AG04450 (cell line): ENCODE measurements around the gene HIF1AN. TPM values are rescaled to one million over a fixed set of nuclear protein-coding genes. Genes with fewer than 3 reads are reported as not detected.
A peak's percentile ranks its signal among the peaks of the same experiment; 100 is the strongest.

Source experiments
- CTCF ChIA-PET: fragments of 300-600, 350-600 bp; formaldehyde crosslinking; extraction: SDS; loops from one replicate; lab custom pipeline; 2022; ENCODE audit warnings: antibody characterized with exemption, inconsistent platforms; lab: Charles Lee
- POLR2A ChIA-PET: fragments of 350-600 bp; formaldehyde crosslinking; extraction: SDS; loops from one replicate; lab custom pipeline; 2021; ENCODE audit warnings: antibody characterized with exemption, inconsistent platforms; lab: Yijun Ruan, JAX
- DNase-seq: peaks from one replicate; pipeline ENCODE4 v3.0.0-alpha.2; 2011; ENCODE audit warnings: low read depth, low spot score
- H3K27ac ChIP-seq: one replicate; pipeline ENCODE4 v1.5.1; 2012; ENCODE audit warnings: low read depth, low read length, control low read depth
- H3K27me3 ChIP-seq: one replicate; pipeline ENCODE4 v1.6.0; 2012; ENCODE audit warnings: low read length; ENCODE audit not compliant: control insufficient read depth, insufficient read depth
- H3K4me3 ChIP-seq: 2 replicates; pipeline ENCODE4 v1.5.1; 2011; ENCODE audit warnings: mild to moderate bottlenecking, low read depth, low read length, control low read depth
- H3K9me3 ChIP-seq: 2 replicates; pipeline ENCODE4 v1.5.1; 2012; ENCODE audit warnings: low read length; ENCODE audit not compliant: control insufficient read depth, insufficient read depth
- polyA plus RNA-seq: library from polyadenylated mRNA; depleted of rRNA; stranded (reverse); fragments of >200 nt; gene quantifications from 2 replicates; pipeline ENCODE4 v1.2.3, GENCODE V29; 2011
- TF ChIP-seq, protein P1 (sequence below): IDR thresholded peaks from 2 replicates; pipeline ENCODE4 v1.5.1; 2011; ENCODE audit warnings: low read depth, low read length, control low read depth, inconsistent platforms

HIF1AN gene
- polyA plus RNA-seq, 1 experiment, result 31.0 TPM

GRCh38 chr10:100498059-100498458 is 37.7 kb upstream of the HIF1AN start:
- CTCF ChIA-PET, result interaction anchor here (1.0 to 7.6 kb wide), 5 partner anchors 11 to 160 kb away, joined by 3 to 52 read pairs (median 11); no protein-coding TSS in a partner anchor

DNA sequence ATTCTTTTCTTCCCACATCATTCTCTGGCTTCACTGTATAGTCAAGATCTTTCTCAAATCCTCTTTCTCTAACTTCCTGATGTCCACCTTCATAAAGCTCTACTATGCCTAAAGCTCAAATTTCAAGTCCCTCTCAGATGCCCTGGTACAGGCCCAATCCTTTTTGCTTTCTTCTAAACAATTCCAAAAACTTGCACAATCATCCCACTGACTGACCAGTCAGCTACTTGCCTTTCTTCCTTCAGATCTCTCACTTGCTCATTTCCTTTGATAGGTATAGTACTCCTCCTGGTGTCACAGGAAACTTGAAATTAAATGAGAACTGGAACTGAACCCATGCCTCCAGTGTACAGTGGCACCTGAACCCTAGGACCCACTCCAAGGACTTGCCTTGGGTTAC is 34.3 kb upstream of the HIF1AN start:
- H3K4me3 ChIP-seq, result no peak overlapping the region
- TF ChIP-seq, protein P1, sequence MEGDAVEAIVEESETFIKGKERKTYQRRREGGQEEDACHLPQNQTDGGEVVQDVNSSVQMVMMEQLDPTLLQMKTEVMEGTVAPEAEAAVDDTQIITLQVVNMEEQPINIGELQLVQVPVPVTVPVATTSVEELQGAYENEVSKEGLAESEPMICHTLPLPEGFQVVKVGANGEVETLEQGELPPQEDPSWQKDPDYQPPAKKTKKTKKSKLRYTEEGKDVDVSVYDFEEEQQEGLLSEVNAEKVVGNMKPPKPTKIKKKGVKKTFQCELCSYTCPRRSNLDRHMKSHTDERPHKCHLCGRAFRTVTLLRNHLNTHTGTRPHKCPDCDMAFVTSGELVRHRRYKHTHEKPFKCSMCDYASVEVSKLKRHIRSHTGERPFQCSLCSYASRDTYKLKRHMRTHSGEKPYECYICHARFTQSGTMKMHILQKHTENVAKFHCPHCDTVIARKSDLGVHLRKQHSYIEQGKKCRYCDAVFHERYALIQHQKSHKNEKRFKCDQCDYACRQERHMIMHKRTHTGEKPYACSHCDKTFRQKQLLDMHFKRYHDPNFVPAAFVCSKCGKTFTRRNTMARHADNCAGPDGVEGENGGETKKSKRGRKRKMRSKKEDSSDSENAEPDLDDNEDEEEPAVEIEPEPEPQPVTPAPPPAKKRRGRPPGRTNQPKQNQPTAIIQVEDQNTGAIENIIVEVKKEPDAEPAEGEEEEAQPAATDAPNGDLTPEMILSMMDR, result no peak
- H3K27me3 ChIP-seq, result no peaks in the 10 kb centered on the region
- ChIA-PET POLR2A (no interaction called here), CTCF (interaction anchor here (1.3 to 2.7 kb wide), 2 partner anchors 19 to 67 kb away, joined by 6 to 17 read pairs; no protein-coding TSS in a partner anchor)
- peak; percentile 11 for DNase-seq
- H3K27ac ChIP-seq, result no peak overlapping the region
- H3K9me3 ChIP-seq, result no peaks in the 10 kb centered on the region

More at GRCh38 chr10:100498059-100498458, 37.7 kb upstream of the HIF1AN start:
- POLR2A ChIA-PET, result no interaction called here
- Histone ChIP-seq H3K27ac (no peak overlapping the region), H3K4me3 (no peak overlapping the region), H3K9me3 (no peaks in the 10 kb centered on the region), H3K27me3 (no peaks in the 10 kb centered on the region)
- TF ChIP-seq, protein P1, result no peak
- DNase-seq, result no peak

GRCh38 chr10:100502926-100503494 is 32.7 kb upstream of the HIF1AN start:
- POLR2A ChIA-PET, result no interaction called here
- CTCF ChIA-PET, result interaction anchor here (1.6 to 2.4 kb wide), 2 partner anchors 11 to 69 kb away, joined by 3 to 12 read pairs; no protein-coding TSS in a partner anchor
- TF ChIP-seq, protein P1, result no peak

GRCh38 chr10:100504096-100504495 is 31.6 kb upstream of the HIF1AN start:
- POLR2A ChIA-PET, result no interaction called here
- no peak for DNase-seq

More at GRCh38 chr10:100502926-100503494, 32.7 kb upstream of the HIF1AN start:
- Histone ChIP-seq H3K4me3 (no peak overlapping the region), H3K27ac (no peak overlapping the region), H3K27me3 (no peaks in the 10 kb centered on the region), H3K9me3 (no peaks in the 10 kb centered on the region)
- DNase-seq, result no peak

More at GRCh38 chr10:100504096-100504495, 31.6 kb upstream of the HIF1AN start:
- no peaks in the 10 kb centered on the region for H3K27me3 ChIP-seq
- H3K9me3 ChIP-seq, result no peaks in the 10 kb centered on the region
- TF ChIP-seq, protein P1, result no peak
- no peak overlapping the region for H3K27ac ChIP-seq
- CTCF ChIA-PET, result interaction anchor here (1.6 to 3.1 kb wide), 4 partner anchors 10 to 70 kb away, joined by 3 to 20 read pairs (median 8); partner anchors contain the start of gene SEC31B
- H3K4me3 ChIP-seq, result no peak overlapping the region
